ENCODE measurements around the gene CLDN9.

Gene CLDN9

GRCh38 chr16:2966808-2967191, 45.9 kb upstream of the CLDN9 start:
- H3K4me3 ChIP-seq (ENCODE audit: low read depth, low read length): no peak overlapping the region
- no peak for TF ChIP-seq CTCF (IDR thresholded peaks at IDR 0.05; ENCODE audit: low read depth, low read length, missing control alignments)
- DNase-seq (ENCODE audit: low read depth): no peak
- in situ Hi-C loops (cut with HindIII; ENCODE audit: low sequenced_read_pairs): no loop called here

GRCh38 chr16:2967211-2967631, 45.5 kb upstream of the CLDN9 start:
- no peak for DNase-seq (ENCODE audit: low read depth)
- in situ Hi-C loops (cut with HindIII; ENCODE audit: low sequenced_read_pairs): no loop called here
- no peak for TF ChIP-seq CTCF (IDR thresholded peaks at IDR 0.05; ENCODE audit: low read depth, low read length, missing control alignments)
- no peak overlapping the region for H3K4me3 ChIP-seq (ENCODE audit: low read depth, low read length)

GRCh38 chr16:2967721-2968161, 45.0 kb upstream of the CLDN9 start:
- TF ChIP-seq CTCF (IDR thresholded peaks at IDR 0.05; ENCODE audit: low read depth, low read length, missing control alignments): no peak
- no peak overlapping the region for H3K4me3 ChIP-seq (ENCODE audit: low read depth, low read length)
- in situ Hi-C loops (cut with HindIII; ENCODE audit: low sequenced_read_pairs): no loop called here
- no peak for DNase-seq (ENCODE audit: low read depth)

- no peak overlapping the region for H3K4me3 ChIP-seq (ENCODE audit: low read depth, low read length)
- no peak for DNase-seq (ENCODE audit: low read depth)
- no peak for TF ChIP-seq CTCF (IDR thresholded peaks at IDR 0.05; ENCODE audit: low read depth, low read length, missing control alignments)
- in situ Hi-C loops (cut with HindIII; ENCODE audit: low sequenced_read_pairs): no loop called here
Measured at GRCh38 chr16:2968368-2968737, 44.4 kb upstream of the CLDN9 start.

- peak within 1 kb of the TSS; percentile 42 for H3K4me3 ChIP-seq (ENCODE audit: low read depth, low read length)
- peak; percentile 42 for DNase-seq (ENCODE audit: low read depth)
- in situ Hi-C loops (cut with HindIII; ENCODE audit: low sequenced_read_pairs): no loop called here
- no peak for TF ChIP-seq CTCF (IDR thresholded peaks at IDR 0.05; ENCODE audit: low read depth, low read length, missing control alignments)
Measured at GRCh38 chr16:2968738-2969544, 43.8 kb upstream of the CLDN9 start, which contains the start of gene PAQR4. Gene PAQR4 (plus strand): TSS chr16:2969348. CDS start chr16:2969675, 327 bp downstream.

- DNase-seq (ENCODE audit: low read depth): no peak
- peak; percentile 44 for TF ChIP-seq CTCF (IDR thresholded peaks at IDR 0.05; ENCODE audit: low read depth, low read length, missing control alignments)
- peak overlapping the region; percentile 42 for H3K4me3 ChIP-seq (ENCODE audit: low read depth, low read length)
- in situ Hi-C loops (cut with HindIII; ENCODE audit: low sequenced_read_pairs): no loop called here
Measured at GRCh38 chr16:2969545-2970521, 42.9 kb upstream of the CLDN9 start.
